Suppressor macrophage treated with lipopolysaccharide for 1 hour (primary cell): ENCODE measurements around the gene ARHGAP25.

Experiments used
- DNase-seq, 3 donors: peaks; one replicate each; pipeline ENCODE4 v3.0.0-alpha.2; 2020 to 2022

ARHGAP25 gene

GRCh38 chr2:68834737-68835376, 100.2 kb downstream of the ARHGAP25 start:
- DNase-seq = peak; percentile 82 to 91 (median 87)

- peak; percentile 66 to 79 (median 73) for DNase-seq
Observed at GRCh38 chr2:68835621-68836020, 101.0 kb downstream of the ARHGAP25 start.

- peak; percentile 85 to 91 (median 86) for DNase-seq
Observed at GRCh38 chr2:68837164-68837860, 102.7 kb downstream of the ARHGAP25 start.

- DNase-seq = no peak
Observed at GRCh38 chr2:68837861-68838341, 103.3 kb downstream of the ARHGAP25 start.

GRCh38 chr2:68838641-68839040, 104.0 kb downstream of the ARHGAP25 start:
- no peak for DNase-seq

GRCh38 chr2:68839260-68839833, 104.7 kb downstream of the ARHGAP25 start:
- peak; percentile 60 to 63 (median 62) for DNase-seq

- DNase-seq = peak in 1 of 3 donors; percentile 26
Observed at GRCh38 chr2:68845043-68845442, 110.4 kb downstream of the ARHGAP25 start.

GRCh38 chr2:68846091-68846490, 111.5 kb downstream of the ARHGAP25 start:
- no peak for DNase-seq

GRCh38 chr2:68847751-68848150, 113.1 kb downstream of the ARHGAP25 start:
- DNase-seq = no peak

GRCh38 chr2:68849579-68850030, 115.0 kb downstream of the ARHGAP25 start:
- DNase-seq = peak in 1 of 3 donors; percentile 30

GRCh38 chr2:68850524-68850923, 115.9 kb downstream of the ARHGAP25 start:
- no peak for DNase-seq

GRCh38 chr2:68853035-68853434, 118.4 kb downstream of the ARHGAP25 start:
- DNase-seq = no peak

GRCh38 chr2:68853915-68854314, 119.3 kb downstream of the ARHGAP25 start:
- no peak for DNase-seq

GRCh38 chr2:68854476-68854875, 119.9 kb downstream of the ARHGAP25 start:
- DNase-seq = peak in 2 of 3 donors; percentile 49 to 79

GRCh38 chr2:68855550-68855949, 120.9 kb downstream of the ARHGAP25 start:
- no peak for DNase-seq

- peak; percentile 86 to 95 (median 91) for DNase-seq
Observed at GRCh38 chr2:68857202-68857845, 122.7 kb downstream of the ARHGAP25 start.

GRCh38 chr2:68857855-68858456, 123.3 kb downstream of the ARHGAP25 start:
- DNase-seq = peak; percentile 87 to 96 (median 92)

- DNase-seq = no peak
Observed at GRCh38 chr2:68860111-68860510, 125.5 kb downstream of the ARHGAP25 start.

GRCh38 chr2:68861330-68861729, 126.7 kb downstream of the ARHGAP25 start:
- DNase-seq = peak; percentile 53 to 73 (median 72)

- no peak for DNase-seq
Observed at GRCh38 chr2:68862889-68863288, 128.3 kb downstream of the ARHGAP25 start.

- peak; percentile 43 to 65 (median 54) for DNase-seq
Observed at GRCh38 chr2:68863996-68864395, 129.4 kb downstream of the ARHGAP25 start.

- DNase-seq = no peak
Observed at GRCh38 chr2:68865108-68865507, 130.5 kb downstream of the ARHGAP25 start.

- peak in 2 of 3 donors; percentile 51 to 62 for DNase-seq
Observed at GRCh38 chr2:68870215-68870614, 135.6 kb downstream of the ARHGAP25 start.
